Mesendoderm (in vitro differentiated cells): ENCODE measurements around the gene B3GALT6.
A peak's percentile ranks its signal among the peaks of the same experiment; 100 is the strongest.

Source experiments
- DNase-seq: peaks from one replicate; pipeline ENCODE4 v3.0.0; 2013
- H2AK5ac ChIP-seq: 2 replicates; pipeline ENCODE4 v1.6.1; 2013; ENCODE audit warnings: low read length, inconsistent platforms
- H2BK120ac ChIP-seq: 2 replicates; pipeline ENCODE4 v1.6.1; 2013; ENCODE audit warnings: low read depth, mild to moderate bottlenecking, low read length, moderate library complexity, mixed read lengths
- H2BK15ac ChIP-seq: replicated peaks from 2 replicates; pipeline ENCODE4 v1.6.1; 2013; ENCODE audit warnings: low read depth, mild to moderate bottlenecking, moderate library complexity
- H2BK5ac ChIP-seq: 2 replicates; pipeline ENCODE4 v1.6.1; 2013; ENCODE audit warnings: low read length, inconsistent platforms
- H3K18ac ChIP-seq: 2 replicates; pipeline ENCODE4 v1.6.1; 2013; ENCODE audit warnings: mild to moderate bottlenecking, low read length, mixed read lengths
- H3K23ac ChIP-seq: one replicate; pipeline ENCODE4 v1.6.1; 2013; ENCODE audit warnings: low read length
- H3K27ac ChIP-seq: 2 replicates; pipeline ENCODE4 v1.5.1; 2013; ENCODE audit warnings: low read depth, mild to moderate bottlenecking, inconsistent platforms, low read length, moderate library complexity
- H3K27me3 ChIP-seq: 2 replicates; pipeline ENCODE4 v1.6.1; 2013; ENCODE audit warnings: low read length, control low read depth, mild to moderate bottlenecking, inconsistent platforms; ENCODE audit not compliant: insufficient read depth, poor library complexity
- H3K36me3 ChIP-seq: 2 replicates; pipeline ENCODE4 v1.6.1; 2013; ENCODE audit warnings: low read length, inconsistent platforms; ENCODE audit not compliant: control insufficient read depth, insufficient read depth
- H3K4ac ChIP-seq: one replicate; pipeline ENCODE4 v1.6.1; 2013; ENCODE audit warnings: low read depth, mild to moderate bottlenecking, low read length, moderate library complexity
- H3K4me1 ChIP-seq: 2 replicates; pipeline ENCODE4 v1.6.1; 2013; ENCODE audit warnings: low read depth, low read length, inconsistent platforms; ENCODE audit not compliant: control insufficient read depth
- H3K4me2 ChIP-seq: 2 replicates; pipeline ENCODE4 v1.6.1; 2013; ENCODE audit warnings: low read length
- H3K4me3 ChIP-seq: 2 replicates; pipeline ENCODE4 v1.5.1; 2013; ENCODE audit warnings: mild to moderate bottlenecking, low read length
- H3K56ac ChIP-seq: one replicate; pipeline ENCODE4 v1.6.1; 2013; ENCODE audit warnings: low read length
- H3K79me1 ChIP-seq: 2 replicates; pipeline ENCODE4 v1.6.1; 2013; ENCODE audit warnings: low read length, inconsistent platforms
- H3K79me2 ChIP-seq: 2 replicates; pipeline ENCODE4 v1.6.1; 2013; ENCODE audit warnings: mild to moderate bottlenecking, low read length; ENCODE audit not compliant: control insufficient read depth, insufficient read depth
- H3K9ac ChIP-seq: 2 replicates; pipeline ENCODE4 v1.6.1; 2013; ENCODE audit warnings: low read length, inconsistent platforms
- H4K5ac ChIP-seq: one replicate; pipeline ENCODE4 v1.6.1; 2013; ENCODE audit warnings: low read length
- H4K8ac ChIP-seq: one replicate; pipeline ENCODE4 v1.6.1; 2013; ENCODE audit warnings: low read depth, mild to moderate bottlenecking, control low read depth, low read length, moderate library complexity
- WGBS: extraction: QIAGEN DNeasy Blood & Tissue Kit; methylation state at CpG from one replicate; pipeline ENCODE4 v1.1.7; 2013; ENCODE audit warnings: low lambda C conversion rate, missing lambda C conversion rate; ENCODE audit not compliant: insufficient coverage; ENCODE audit errors: extremely low coverage; 5-methylcytosine and 5-hydroxymethylcytosine counted together

B3GALT6 gene

GRCh38 chr1:1205769-1206375, 26.2 kb upstream of the B3GALT6 start:
- Histone ChIP-seq H3K79me2 (no peaks in the 10 kb centered on the region), H3K27ac (no peak overlapping the region), H3K4me3 (no peak overlapping the region), H2BK15ac (no peak overlapping the region), H3K27me3 (no peaks in the 10 kb centered on the region), H3K9ac (peak overlapping the region; percentile 54), H4K8ac (no peak overlapping the region), H3K79me1 (no peaks in the 10 kb centered on the region), H3K4ac (no peak overlapping the region), H4K5ac (no peak overlapping the region), H3K56ac (peak overlapping the region; percentile 67), H2AK5ac (no peak overlapping the region), H3K23ac (no peak overlapping the region), H2BK5ac (no peak overlapping the region), H3K4me2 (peak overlapping the region; percentile 38), H3K4me1 (no peaks in the 10 kb centered on the region), H3K18ac (no peak overlapping the region), H3K36me3 (no peaks in the 10 kb centered on the region), H2BK120ac (no peak overlapping the region)
- no CpG with 5 or more reads among the region's 31 CpGs for WGBS
- DNase-seq, result no peak

- no peak within 1 kb of the TSS for H3K4me3 ChIP-seq
- H3K56ac ChIP-seq, result peak within 1 kb of the TSS; percentile 67
- no peaks in the 10 kb centered on the region for H3K27me3 ChIP-seq
Observed at GRCh38 chr1:1206376-1206965, 25.6 kb upstream of the B3GALT6 start, which contains the start of gene TNFRSF18. Gene TNFRSF18 (minus strand): TSS chr1:1206592. CDS start chr1:1206571, 21 bp downstream.

GRCh38 chr1:1206966-1207531, 25.0 kb upstream of the B3GALT6 start:
- DNase-seq, result no peak
- H2BK120ac ChIP-seq, result no peak overlapping the region
- no peak overlapping the region for H3K27ac ChIP-seq
- no peaks in the 10 kb centered on the region for H3K27me3 ChIP-seq
- no peak overlapping the region for H2AK5ac ChIP-seq
- no CpG with 5 or more reads among the region's 19 CpGs for WGBS
- no peak overlapping the region for H3K4me2 ChIP-seq
- H3K4me3 ChIP-seq, result no peak overlapping the region
- no peak overlapping the region for H3K56ac ChIP-seq
- H2BK5ac ChIP-seq, result no peak overlapping the region
- H3K79me1 ChIP-seq, result no peaks in the 10 kb centered on the region
- H3K4me1 ChIP-seq, result no peaks in the 10 kb centered on the region
- H3K4ac ChIP-seq, result no peak overlapping the region
- no peak overlapping the region for H3K18ac ChIP-seq
- H3K36me3 ChIP-seq, result no peaks in the 10 kb centered on the region
- H3K79me2 ChIP-seq, result no peaks in the 10 kb centered on the region
- no peak overlapping the region for H4K5ac ChIP-seq
- no peak overlapping the region for H3K9ac ChIP-seq
- no peak overlapping the region for H3K23ac ChIP-seq
- H2BK15ac ChIP-seq, result no peak overlapping the region
- H4K8ac ChIP-seq, result no peak overlapping the region

More at GRCh38 chr1:1206376-1206965, 25.6 kb upstream of the B3GALT6 start, which contains the start of gene TNFRSF18:
- Histone ChIP-seq H2BK5ac (no peak within 1 kb of the TSS), H3K23ac (no peak within 1 kb of the TSS), H3K18ac (no peak within 1 kb of the TSS), H3K36me3 (no peaks in the 10 kb centered on the region), H3K4me1 (no peaks in the 10 kb centered on the region), H4K8ac (no peak within 1 kb of the TSS), H3K9ac (peak within 1 kb of the TSS; percentile 54), H2BK120ac (no peak within 1 kb of the TSS), H2BK15ac (no peak within 1 kb of the TSS), H3K4me2 (peak within 1 kb of the TSS; percentile 38), H3K4ac (no peak within 1 kb of the TSS), H3K27ac (no peak within 1 kb of the TSS), H3K79me1 (no peaks in the 10 kb centered on the region), H4K5ac (no peak within 1 kb of the TSS), H3K79me2 (no peaks in the 10 kb centered on the region), H2AK5ac (no peak within 1 kb of the TSS)
- no CpG with 5 or more reads among the region's 49 CpGs for WGBS
- DNase-seq, result peak; percentile 30

GRCh38 chr1:1207571-1207892, 24.5 kb upstream of the B3GALT6 start:
- Histone ChIP-seq H3K23ac (no peak overlapping the region), H3K4me1 (no peaks in the 10 kb centered on the region), H3K27ac (no peak overlapping the region), H2BK15ac (no peak overlapping the region), H3K27me3 (no peaks in the 10 kb centered on the region), H3K9ac (no peak overlapping the region), H2BK120ac (no peak overlapping the region), H3K4me3 (no peak overlapping the region), H2AK5ac (no peak overlapping the region), H4K8ac (no peak overlapping the region), H3K79me2 (no peaks in the 10 kb centered on the region), H3K56ac (no peak overlapping the region), H3K4ac (no peak overlapping the region), H3K79me1 (no peaks in the 10 kb centered on the region), H4K5ac (no peak overlapping the region), H2BK5ac (no peak overlapping the region), H3K36me3 (no peaks in the 10 kb centered on the region), H3K18ac (no peak overlapping the region), H3K4me2 (no peak overlapping the region)
- no CpG with 5 or more reads among the region's 11 CpGs for WGBS
- DNase-seq, result no peak

- Histone ChIP-seq H2BK120ac (no peak overlapping the region), H3K27ac (no peak overlapping the region), H3K23ac (no peak overlapping the region), H3K36me3 (no peaks in the 10 kb centered on the region), H3K56ac (no peak overlapping the region), H4K5ac (no peak overlapping the region), H4K8ac (no peak overlapping the region), H3K4me2 (no peak overlapping the region), H3K79me2 (no peaks in the 10 kb centered on the region), H3K27me3 (no peaks in the 10 kb centered on the region), H3K79me1 (no peaks in the 10 kb centered on the region), H3K9ac (no peak overlapping the region), H2BK5ac (no peak overlapping the region), H3K4me1 (no peaks in the 10 kb centered on the region), H2BK15ac (no peak overlapping the region), H3K4ac (no peak overlapping the region), H2AK5ac (no peak overlapping the region), H3K18ac (no peak overlapping the region), H3K4me3 (no peak overlapping the region)
- WGBS, result no CpG with 5 or more reads among the region's 38 CpGs
- no peak for DNase-seq
Observed at GRCh38 chr1:1208713-1209433, 23.2 kb upstream of the B3GALT6 start.
